NCI-H146 treated with DMSO at 0.1 percent for 48 hours (cell line): ENCODE measurements around the gene THAP7.

Experiments used
- DNase-seq: peaks from one replicate; lab custom pipeline; 2025; ENCODE audit not compliant: unreplicated experiment; lab: John Stamatoyannopoulos, UW

The THAP7 gene

GRCh38 chr22:20965104-20965887 is 36.6 kb downstream of the THAP7 start:
- DNase-seq, result no peak

- DNase-seq, result no peak
Observed at GRCh38 chr22:20964799-20965103, 37.2 kb downstream of the THAP7 start.

- no peak for DNase-seq
Observed at GRCh38 chr22:20964090-20964798, 37.7 kb downstream of the THAP7 start.

GRCh38 chr22:20963201-20964052 is 38.5 kb downstream of the THAP7 start:
- DNase-seq, result no peak

- no peak for DNase-seq
Observed at GRCh38 chr22:20962491-20962945, 39.4 kb downstream of the THAP7 start.

- no peak for DNase-seq
Observed at GRCh38 chr22:20960609-20961008, 41.3 kb downstream of the THAP7 start.

- no peak for DNase-seq
Observed at GRCh38 chr22:20959578-20960461, 42.1 kb downstream of the THAP7 start.

GRCh38 chr22:20957683-20958431 is 44.1 kb downstream of the THAP7 start:
- no peak for DNase-seq

GRCh38 chr22:20957102-20957682 is 44.7 kb downstream of the THAP7 start:
- no peak for DNase-seq

- no peak for DNase-seq
Observed at GRCh38 chr22:20956258-20957101, 45.4 kb downstream of the THAP7 start.

GRCh38 chr22:20955548-20955947 is 46.4 kb downstream of the THAP7 start:
- no peak for DNase-seq

- no peak for DNase-seq
Observed at GRCh38 chr22:20953668-20954500, 48.0 kb downstream of the THAP7 start.

- no peak for DNase-seq
Observed at GRCh38 chr22:20953342-20953608, 48.6 kb downstream of the THAP7 start.

GRCh38 chr22:20952544-20953341 is 49.2 kb downstream of the THAP7 start:
- peak; percentile 22 for DNase-seq

GRCh38 chr22:20951932-20952380 is 50.0 kb downstream of the THAP7 start:
- no peak for DNase-seq

- DNase-seq, result no peak
Observed at GRCh38 chr22:20951151-20951931, 50.6 kb downstream of the THAP7 start.
